CD4-positive, alpha-beta T cell treated with Interleukin-10 for 1 hour (primary cell): ENCODE measurements around the gene HOXB7.
A peak's percentile ranks its signal among the peaks of the same experiment; 100 is the strongest.

Experiments used
- DNase-seq: peaks from one replicate; pipeline ENCODE4 v3.0.0-alpha.2; 2020

Gene HOXB7

DNA sequence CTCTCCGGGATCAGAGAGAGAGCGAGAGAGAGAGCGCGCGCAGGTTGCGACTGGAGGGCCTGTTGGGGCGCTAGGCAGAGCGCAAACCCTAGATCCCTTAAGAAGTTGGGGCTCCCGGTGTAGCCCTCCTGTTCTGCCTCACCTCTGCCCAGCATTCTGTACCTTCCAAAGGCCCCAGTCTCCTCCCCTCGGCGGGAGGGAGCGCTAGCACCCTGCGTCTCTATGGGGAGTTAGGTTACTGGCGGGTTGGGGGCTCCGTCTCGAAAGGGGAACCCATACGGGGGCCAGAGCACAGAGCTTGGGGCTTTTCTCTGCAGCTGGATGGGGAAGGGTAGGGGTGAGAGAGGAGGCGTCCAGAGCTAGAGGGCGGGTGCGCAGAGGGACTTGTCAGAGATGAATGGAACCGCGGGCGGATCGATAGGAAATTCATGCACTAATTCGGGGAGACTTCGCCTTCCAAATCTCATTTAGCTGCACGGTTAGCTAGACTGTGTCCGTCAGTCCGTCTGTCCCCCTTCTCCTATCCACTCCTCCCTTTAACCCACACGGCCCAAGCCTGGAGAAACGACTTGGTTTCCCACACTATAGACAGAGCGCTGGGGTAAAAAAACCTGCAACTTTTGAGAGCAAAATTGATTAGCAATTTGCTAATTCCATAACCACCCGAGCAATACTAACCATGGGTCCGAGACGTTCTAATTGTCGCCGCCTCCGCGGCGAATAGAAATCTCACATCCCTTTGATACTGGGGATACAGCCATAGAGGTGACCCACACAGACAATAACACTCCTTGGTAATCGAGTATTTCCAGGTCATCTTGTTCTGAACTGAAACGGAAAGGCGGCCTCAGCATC, 32.0 kb downstream of the HOXB7 start:
- DNase-seq: no peak

DNA sequence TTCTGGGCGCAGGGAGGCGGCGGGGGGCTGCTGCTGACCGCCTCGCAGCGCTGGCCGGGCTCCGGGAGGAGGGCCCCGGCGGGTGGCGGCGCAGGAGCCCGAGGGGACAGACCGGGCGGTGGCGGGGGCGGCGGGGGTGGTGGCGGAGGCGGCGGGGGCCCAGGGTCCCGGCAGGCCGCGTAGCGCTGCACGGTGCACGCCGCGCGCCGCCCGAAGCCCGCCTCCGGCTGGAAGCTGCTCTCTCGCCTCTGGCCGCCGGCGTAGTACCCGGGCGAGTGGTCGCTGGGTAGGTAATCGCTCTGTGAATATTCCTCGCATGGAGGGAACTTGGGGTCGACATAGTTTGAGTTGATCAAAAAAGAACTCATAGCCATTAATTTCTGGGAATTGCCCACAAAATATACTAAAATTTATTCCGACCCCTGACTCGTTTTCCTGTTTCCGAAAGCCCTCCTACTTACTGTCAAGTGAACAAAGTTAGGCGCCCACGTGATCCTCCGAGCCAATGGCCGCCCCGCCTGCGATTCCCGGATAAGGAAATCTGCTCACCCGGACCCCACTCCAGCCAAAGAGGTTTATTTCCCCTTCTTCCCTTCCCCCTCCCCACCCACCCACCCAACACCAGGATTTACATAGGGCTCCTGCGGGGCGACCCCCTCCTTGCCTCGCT, 32.7 kb downstream of the HOXB7 start, which contains the start of gene HOXB4:
Gene HOXB4 (minus strand): TSS at position 405 of the 670 bp plus-strand sequence. CDS start 31 bp downstream, at position 374.
- peak; percentile 77 for DNase-seq

DNA sequence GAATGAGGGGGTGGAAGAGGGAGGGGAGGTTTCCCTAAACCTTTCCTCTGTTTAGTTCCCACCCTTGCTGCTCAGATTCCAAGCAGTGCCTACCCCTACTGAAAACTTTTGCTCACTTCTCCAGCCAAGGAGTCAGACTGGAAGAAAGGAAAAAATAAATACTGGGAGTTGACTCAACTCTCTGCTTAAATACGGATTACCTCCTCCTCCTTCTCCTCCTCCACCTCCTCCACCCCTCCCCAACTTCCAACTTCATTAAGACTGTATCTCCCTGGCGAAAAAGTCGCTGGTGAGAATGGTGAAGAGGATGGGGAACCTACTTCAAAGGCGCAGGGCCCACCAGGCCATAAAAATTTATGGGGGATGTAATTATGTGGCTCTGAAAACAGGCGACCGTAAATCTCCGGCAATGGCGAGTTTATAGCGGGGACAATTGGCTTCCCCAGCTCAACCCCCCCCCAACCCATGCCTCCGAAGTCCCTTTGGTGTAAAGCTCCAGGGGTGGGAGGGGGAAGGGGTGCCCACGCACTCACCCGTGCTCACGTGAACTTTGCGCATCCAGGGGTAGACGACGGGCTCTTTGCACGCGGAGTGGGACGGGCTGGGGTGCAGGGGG, 33.4 kb downstream of the HOXB7 start:
- DNase-seq: no peak

DNA sequence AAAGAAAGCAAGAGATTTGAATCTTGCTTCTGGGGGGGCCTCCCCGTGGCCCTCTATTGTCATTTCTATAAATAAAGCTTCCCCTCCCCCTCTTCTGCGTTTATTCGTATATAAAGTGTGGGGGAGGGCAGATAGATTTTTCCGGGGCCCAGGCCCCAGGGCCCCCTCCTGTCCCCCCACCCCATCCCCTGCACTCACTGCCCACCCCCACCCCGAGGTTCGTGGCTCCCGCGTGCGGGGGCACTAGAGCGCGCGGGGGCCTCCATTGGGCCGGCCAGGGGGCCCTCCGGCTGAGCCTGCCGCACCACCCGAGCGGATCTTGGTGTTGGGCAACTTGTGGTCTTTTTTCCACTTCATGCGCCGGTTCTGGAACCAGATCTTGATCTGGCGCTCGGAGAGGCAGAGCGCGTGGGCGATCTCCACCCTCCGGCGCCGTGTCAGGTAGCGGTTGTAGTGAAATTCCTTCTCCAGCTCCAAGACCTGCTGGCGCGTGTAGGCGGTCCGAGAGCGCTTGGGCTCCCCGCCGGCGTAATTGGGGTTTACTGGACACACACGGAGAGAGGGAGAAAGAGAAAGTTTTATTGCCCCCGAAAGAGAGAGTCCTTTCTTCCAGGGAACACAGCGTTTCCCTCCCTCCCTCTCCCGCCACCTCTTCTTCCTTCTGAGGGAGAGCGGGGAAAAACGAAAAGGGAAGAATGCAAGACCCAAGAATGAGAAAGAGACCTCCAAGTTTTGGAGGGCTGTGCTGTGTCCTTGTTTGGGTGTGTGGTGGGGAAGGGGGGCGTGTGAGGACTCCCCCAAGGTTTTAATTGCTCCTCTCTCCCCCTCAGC, 34.1 kb downstream of the HOXB7 start:
- no peak for DNase-seq

DNA sequence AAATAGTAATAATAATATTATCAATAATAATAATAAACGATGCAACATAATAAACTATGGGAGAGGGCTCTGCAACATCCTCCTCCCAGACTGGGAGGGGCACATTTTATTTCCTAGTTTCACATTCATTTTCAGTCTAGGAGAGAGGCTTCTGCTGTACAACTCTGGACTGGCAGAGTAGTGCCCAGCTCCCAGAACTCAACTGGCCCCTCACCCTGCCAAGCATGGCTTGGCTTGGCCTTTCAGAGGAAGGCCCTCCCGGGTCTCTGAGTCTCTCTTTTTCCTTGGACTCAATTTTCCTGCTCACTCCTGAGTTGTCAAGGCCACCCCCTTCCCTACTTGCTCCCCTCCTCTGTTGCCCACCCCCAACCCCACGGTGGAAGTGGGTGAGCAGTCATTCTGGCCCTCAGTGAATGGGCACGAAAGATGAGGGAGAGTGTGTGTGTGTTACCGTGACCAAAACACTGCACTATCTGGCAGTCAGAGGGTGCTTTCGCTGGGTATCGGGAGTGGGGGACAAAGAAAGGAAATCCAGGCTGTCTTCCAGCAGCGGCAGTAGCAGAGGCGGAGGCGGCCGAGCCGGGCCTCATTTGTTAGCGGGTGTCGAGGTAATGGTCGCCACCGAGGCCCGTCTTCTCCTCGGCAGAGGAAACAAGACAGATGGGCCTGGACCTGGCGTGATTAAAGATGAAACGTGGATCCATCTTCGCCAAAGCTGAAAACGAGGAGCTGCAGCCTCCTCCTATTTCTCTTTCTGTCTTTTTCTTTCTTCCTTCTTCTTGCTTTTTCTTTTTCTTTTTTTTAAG, 34.9 kb downstream of the HOXB7 start:
- DNase-seq: no peak

DNA sequence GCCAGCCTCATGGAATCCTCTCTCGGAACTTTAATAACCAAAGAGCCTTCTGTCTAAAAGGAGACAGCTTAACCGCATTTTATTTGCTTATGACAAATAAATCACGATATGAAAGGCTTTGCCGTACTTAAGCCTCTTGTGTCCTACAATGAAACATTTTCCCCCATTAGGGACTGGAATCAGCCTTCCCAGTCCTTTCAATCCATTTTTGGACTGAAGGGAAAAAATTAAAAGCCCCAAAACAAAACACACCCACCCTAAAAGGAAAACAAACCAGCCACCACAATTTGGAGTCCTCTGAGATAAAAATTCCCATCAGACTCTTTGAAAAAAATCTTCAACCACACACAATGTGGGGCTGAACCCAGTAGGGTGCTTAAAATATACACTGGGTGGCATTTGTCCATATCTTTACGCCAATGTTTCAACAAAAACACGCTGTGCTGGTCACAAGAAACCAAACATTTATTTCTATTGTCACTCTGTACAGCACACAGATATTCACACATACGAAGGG, 35.7 kb downstream of the HOXB7 start:
- DNase-seq: no peak

DNA sequence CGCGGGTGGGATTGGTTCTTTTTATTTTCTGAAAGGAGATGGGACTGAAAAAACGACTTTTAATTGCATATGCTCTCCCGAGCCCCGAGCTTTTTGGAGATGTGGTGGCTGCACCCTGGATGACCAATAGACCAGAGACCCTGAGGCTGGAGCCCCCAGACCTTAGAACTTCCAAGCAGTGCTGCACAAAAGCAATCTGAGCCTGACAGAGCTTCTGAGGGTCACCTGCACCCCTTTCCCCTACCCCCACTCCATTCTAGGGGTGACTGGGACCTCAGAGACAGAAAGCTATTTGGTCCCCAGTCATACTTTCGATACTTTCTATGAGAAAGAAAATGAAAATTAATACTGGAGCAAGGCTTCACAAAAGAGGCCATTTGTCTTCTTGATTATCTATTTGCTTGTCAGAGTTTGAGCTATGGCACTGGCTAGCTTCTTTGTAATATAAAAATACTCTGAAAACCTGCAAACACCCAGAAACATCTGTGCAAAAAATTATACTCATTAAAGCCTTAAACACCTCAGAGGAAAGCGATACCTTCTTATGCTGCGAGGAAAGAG, 36.2 kb downstream of the HOXB7 start:
- no peak for DNase-seq

DNA sequence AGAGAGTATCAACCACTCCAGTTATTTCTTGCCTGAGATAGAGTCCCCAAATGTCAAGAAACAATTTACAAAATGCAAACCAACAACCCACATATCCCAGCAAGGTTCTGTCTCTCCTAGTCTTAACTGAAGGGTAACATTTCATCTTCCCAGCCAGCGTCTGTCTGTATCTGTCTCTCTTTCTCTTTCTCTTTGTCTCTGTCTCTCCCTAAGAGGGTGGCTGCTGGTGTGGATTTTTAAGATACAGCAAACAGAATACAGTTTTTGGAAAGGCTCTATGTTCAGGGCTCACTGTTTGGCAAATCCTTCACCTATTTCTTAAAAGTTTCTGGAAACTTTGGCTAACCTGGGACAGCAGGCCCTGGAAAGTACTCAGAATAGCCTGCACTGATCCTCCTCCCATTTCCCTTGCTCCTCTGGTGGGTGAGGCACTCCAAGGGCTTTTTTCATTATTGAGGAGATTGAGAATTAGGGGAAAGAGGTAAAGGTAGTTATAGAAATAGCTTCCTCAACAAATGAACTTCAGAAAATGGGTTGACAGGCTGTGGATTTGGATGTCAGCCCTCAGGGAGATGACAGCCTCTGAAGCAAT, 38.9 kb downstream of the HOXB7 start:
- no peak for DNase-seq

DNA sequence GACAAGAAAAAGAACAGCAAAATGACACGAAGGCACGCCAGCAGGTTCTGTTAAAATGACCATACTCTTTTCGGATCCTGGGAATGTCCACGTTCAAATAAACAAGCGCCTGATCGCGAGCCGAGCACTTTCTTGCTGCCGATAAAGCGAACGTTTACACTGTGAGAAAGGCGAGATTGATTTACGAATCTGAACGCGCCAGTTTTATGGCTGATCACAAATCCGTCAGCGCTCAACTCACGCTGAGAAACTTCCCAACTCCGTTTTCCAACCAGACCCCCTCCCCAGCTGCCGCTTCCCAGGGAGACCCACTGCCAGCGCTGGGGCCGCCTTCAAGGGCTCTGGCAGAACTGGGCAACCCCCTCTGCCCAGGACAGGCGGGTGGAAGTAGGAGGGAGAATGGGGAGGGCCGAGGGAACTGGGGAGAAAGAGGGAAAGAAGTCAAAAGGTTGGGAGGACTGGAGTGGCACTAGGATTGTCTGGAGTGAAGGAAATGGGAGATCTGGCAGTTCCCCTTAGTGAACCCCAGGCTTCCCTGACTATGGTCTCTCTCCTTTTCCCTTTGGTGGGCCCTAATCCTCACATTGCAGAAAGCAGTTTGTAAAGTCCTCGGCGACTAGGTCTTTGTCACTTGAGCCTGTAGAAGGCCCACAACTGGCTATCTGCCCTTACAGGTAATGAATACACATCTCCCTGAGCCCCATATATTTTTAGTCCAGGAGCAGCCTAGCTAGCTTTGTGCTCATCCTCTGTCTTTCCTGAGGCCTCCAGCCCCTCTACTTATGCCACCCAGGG, 39.6 kb downstream of the HOXB7 start:
- DNase-seq: no peak

DNA sequence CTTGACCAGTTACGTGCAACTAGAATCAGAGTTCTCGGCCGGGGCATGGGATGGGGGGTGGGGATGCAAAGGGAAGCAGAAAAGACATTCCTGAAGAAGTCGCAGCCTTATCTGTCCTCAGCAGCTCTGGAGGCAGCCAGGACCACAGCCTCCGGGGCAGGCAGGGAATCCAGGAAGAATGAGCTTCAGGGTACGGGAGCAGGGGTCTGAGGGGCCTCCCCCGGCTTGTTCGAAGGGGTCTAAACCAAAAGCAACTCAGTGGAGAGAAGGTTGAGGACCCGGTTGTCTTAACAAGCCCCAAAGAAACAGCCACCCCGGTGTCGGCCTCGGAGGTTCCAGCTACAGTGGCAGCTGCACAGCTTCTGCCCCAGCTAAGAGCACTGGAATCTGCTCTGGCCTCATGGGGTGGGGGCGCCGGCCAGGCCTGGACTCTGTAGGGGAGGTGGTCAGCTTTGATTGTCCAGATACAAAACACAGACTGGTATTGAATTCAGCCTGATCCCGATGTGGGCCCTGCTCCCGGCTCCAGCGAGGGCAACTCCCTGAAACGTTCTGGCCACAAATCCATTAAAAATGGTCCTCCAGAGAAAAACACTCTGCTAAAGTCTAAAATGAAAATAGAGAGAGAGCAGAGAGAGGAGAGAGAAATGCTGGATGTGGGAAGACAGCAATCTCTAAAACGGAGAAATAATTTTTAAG, 40.3 kb downstream of the HOXB7 start:
- DNase-seq: no peak

DNA sequence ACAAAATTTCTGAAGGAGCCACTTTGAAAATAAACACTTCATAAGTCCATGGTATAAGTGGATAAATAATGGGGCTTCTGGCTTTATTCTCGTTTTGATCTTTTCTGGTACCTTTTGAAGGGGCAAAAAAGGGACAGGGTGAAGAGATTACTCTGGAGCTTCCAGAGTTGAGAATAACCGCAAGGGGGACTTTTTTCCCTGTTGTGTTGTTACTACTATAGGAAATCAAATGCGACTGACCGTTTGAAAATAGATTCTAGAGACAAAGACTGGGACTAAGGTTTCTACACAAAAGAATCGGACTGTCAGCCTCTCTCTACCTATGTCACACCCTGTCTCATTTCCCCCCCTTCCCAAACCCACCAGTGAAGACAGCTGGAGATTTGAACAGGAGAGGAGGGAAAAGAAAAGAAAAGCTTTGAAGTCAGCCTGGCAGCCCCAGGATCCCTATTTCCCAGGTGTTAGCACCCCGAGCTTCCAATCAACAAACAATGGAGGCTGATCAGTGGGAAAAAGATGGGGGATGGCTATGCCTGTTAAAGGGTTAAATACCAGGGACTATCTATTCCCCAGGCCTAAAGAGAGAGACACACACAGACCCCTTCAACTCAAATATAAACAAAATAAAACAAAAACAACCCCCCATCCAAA, 41.0 kb downstream of the HOXB7 start:
- DNase-seq: no peak

DNA sequence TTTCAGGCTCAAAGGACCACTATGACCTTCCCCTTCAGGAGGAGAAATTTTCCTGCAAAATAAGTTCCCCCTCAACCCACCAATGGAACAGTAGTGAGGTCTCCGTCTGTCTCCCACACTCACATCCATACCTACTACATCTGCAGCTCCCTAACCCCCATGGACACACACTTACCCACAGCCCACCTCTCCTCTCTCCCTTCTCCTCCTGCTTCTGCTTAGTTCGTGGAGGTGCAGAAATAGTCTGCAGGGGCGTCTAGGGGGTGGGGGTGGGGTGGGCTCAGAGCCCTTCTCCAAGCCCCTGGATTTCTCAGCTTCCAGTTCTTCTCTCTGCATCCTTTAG, 41.6 kb downstream of the HOXB7 start:
- DNase-seq: no peak

DNA sequence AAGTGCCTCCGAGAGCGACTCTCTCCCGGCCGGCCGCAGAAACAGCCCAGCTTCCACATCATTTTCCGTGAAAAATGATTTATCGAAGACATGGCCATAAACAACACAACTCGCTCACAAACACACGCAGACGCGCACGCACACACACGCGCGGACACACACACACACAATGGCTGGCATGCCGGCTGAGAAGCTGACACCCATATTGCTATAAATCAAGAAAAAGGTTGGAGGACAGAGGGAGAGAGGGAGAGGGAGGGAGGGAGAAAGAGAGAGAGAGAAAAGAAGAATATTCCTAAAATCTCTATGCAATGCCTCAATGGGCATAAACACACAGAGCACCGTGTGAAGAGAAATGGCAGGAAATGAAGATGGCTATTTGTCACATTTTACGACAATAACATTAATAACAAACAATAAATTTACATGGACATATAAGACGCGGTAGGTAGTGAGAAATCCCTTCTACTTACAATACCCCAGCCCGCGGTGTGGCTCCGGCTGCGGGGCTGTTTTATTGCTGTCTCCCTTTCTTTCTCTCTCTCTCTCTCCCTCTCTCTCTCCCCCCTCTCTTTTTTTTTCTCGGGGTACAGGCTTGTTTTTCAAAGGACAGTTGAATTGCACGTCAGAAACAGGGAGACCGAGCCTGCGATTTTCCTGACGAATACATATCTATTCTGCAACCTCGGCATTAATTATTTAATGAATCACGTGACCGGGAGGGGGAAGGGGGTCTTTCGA, 42.1 kb downstream of the HOXB7 start:
- DNase-seq: no peak

DNA sequence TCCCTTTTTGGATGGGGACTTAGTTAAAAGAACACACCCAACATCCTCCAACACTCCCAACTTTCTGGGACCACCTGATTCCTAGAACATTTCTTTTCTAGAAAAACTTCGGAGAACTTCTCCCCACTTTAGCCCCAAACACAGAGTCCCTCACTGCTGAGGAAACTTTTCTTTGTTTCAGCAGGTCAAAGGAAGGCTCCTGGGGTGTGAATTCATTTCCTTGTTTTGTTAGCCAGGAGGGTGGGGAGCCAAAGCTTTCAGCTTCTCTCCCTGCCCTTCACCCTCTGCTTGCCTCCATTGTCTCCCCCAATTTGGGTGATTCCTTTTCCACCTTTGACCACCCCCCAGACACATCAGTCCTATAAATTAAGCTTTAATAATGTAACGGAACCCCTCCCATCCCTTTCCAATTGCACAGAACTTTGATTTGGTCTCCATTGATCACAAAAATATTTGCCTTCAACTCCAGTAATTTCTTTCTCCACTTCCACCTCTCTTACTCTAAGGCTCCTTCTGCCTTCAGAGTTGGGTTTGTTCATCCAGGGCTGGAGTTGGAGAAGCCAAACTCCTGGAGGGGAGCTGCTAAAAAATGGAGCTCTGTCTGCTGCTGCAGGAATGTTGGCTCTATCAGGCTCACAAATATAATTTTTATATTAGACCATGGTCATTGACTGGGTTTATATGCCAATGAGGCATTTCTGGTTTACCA, 43.0 kb downstream of the HOXB7 start:
- DNase-seq: no peak

DNA sequence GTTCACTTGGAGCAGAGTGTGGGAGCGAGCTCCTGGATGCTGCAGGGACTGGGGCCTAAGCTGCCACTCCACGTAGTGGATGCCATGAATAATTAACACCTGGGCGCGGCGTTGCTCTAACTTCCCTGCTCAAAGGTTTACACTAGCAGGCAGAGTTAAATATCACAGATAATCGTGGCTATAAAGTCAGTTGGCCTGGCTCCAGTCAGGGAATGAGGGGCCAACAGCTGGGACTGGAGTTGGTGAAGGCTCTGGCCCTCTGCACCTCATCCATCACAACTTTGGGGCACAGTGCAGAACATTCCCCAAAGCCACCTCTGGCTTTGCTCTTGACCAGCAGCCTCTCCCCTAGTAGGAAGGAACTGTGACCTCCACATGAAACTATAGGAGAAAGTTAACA, 43.6 kb downstream of the HOXB7 start:
- DNase-seq: no peak

DNA sequence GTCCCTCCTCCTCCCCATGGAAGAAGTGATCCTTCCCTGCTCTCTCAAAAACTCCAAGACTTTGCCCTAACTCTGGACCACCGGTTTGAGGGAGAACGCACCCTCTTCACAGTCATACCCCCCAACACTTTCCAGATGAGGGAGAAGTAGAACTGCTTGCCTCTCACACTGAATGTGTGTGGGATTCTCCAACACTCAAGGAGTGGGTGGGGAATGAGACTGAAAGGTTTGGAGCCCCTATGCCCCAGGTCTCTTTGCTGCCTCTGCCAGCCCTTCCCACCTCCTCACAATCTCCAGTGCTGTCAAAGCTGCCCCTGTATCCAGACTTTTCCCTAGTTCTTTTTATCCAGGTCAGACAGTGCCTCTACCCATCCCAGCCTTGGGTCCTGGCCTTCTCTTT, 44.1 kb downstream of the HOXB7 start:
- DNase-seq: no peak

DNA sequence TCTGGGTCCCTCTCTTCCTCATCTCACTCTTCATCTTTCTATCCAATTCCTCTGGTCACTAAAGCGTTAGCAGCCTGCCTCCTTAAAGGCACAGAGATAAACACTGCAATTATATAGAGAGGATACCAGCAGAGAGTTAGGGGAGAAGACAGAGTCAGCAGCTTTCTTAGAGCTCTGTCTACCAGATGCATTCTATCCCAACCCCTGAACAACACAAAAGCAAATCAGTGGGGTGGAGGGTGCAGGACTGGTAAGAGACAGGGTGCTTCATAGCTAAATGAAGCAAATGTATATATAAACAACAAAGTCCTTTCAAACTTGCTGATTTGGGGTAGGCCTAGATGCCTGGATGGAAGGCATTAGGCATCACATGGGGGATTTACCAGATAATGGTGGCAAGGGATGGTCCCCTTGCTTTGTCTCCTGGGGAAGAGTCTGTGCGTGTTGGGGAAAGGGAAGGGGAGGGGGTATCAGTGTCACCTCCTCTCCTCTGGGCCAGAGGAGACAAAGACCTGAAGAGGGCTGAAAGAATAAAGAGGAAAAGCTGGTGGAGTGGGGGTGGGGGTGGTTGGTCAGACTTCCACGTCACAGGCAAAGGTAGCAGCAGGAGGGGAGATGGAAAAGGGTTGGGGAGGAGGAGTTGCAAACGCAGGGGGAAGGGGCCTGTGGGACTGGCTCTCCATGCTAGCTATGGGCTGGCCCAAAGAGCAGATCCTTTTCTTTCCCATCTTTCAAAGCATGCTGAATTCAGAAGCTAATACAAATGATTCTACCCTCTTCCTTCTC, 44.7 kb downstream of the HOXB7 start:
- no peak for DNase-seq
